Lower leg skin (tissue), 4 donors: ENCODE measurements around the gene CCDC183. TPM values are rescaled to one million over a fixed set of nuclear protein-coding genes. Genes with fewer than 3 reads are reported as not detected.

Experiments used
- DNase-seq, 2 donors: peaks; one replicate each; pipeline ENCODE4 v3.0.0-alpha.2; 2019; ENCODE audit warnings: low spot score in 2 of 2
- H3K4me3 ChIP-seq: fragments of 200-600 bp; sonication (generic); 2 replicates; pipeline ENCODE4 v1.5.1; 2017; ENCODE audit warnings: mild to moderate bottlenecking, low read depth; ENCODE audit not compliant: poor library complexity, severe bottlenecking
- CTCF ChIP-seq, 3 donors: fragments of 450-650 bp; IDR thresholded peaks; one replicate each; pipeline ENCODE4 v1.5.1; 2016; ENCODE audit warnings: antibody characterized with exemption in 3 of 3, mild to moderate bottlenecking in 3 of 3, moderate library complexity in 2 of 3
- POLR2A ChIP-seq, 2 donors: fragments of 450-650 bp; IDR thresholded peaks; one replicate each; pipeline ENCODE4 v1.6.1; 2016 to 2017; ENCODE audit warnings: antibody characterized with exemption in 2 of 2, mild to moderate bottlenecking in 1 of 2, moderate library complexity in 1 of 2
- WGBS, 2 donors: methylation state at CpG; one replicate each; pipeline ENCODE4 v1.1.5; 2018; 5-methylcytosine and 5-hydroxymethylcytosine counted together
- intact Hi-C: fragments of 100-400 bp; cut with DNase I; formaldehyde crosslinking; loops from one replicate; pipeline ENCODE4 v1.15.0; 2023; ENCODE audit warnings: low total_unique reads
- total RNA-seq, 4 donors: library from RNA; depleted of rRNA; stranded (reverse); fragments of >200 nt; gene quantifications; one replicate each; pipeline ENCODE4 v1.1.0, GENCODE V29; 2016

Gene CCDC183
- total RNA-seq, 4 donors from 2014 or later = 0.37 to 9.1 (median 2.0) TPM

GRCh38 chr9:136769710-136770191 is 26.4 kb upstream of the CCDC183 start:
- DNase-seq = no peak
- 15 to 21% methylated on average over 13 to 16 of the region's 16 CpGs for WGBS, 2 donors
- intact Hi-C loops = no loop called here
- TF ChIP-seq POLR2A (IDR thresholded peaks at IDR 0.05) = no peak
- no peak for TF ChIP-seq CTCF (IDR thresholded peaks at IDR 0.05)
- no peak overlapping the region for H3K4me3 ChIP-seq

GRCh38 chr9:136771907-136772415 is 24.2 kb upstream of the CCDC183 start:
- intact Hi-C loops = no loop called here
- H3K4me3 ChIP-seq = no peak overlapping the region
- TF ChIP-seq POLR2A (IDR thresholded peaks at IDR 0.05) = no peak
- TF ChIP-seq CTCF (IDR thresholded peaks at IDR 0.05) = no peak
- 61 to 65% methylated on average over 3 of the region's 3 CpGs for WGBS, 2 donors
- no peak for DNase-seq

GRCh38 chr9:136773386-136774044 is 22.6 kb upstream of the CCDC183 start:
- H3K4me3 ChIP-seq = no peak overlapping the region
- 77 to 88% methylated on average over 7 of the region's 7 CpGs for whole genome bisulfite sequencing, 2 donors
- DNase-seq = no peak
- no peak for TF ChIP-seq POLR2A (IDR thresholded peaks at IDR 0.05)
- no peak for TF ChIP-seq CTCF (IDR thresholded peaks at IDR 0.05)
- intact Hi-C loops = no loop called here

GRCh38 chr9:136774416-136775045 is 21.6 kb upstream of the CCDC183 start:
- 87 to 90% methylated on average over 5 to 12 of the region's 12 CpGs for WGBS, 2 donors
- DNase-seq = no peak
- H3K4me3 ChIP-seq = no peak overlapping the region
- no peak for TF ChIP-seq CTCF (IDR thresholded peaks at IDR 0.05)
- no peak for TF ChIP-seq POLR2A (IDR thresholded peaks at IDR 0.05)
- intact Hi-C loops = no loop called here

- H3K4me3 ChIP-seq = no peak overlapping the region
- DNase-seq = no peak
- 82 to 90% methylated on average over 5 to 6 of the region's 6 CpGs for WGBS, 2 donors
- TF ChIP-seq POLR2A (IDR thresholded peaks at IDR 0.05) (no peak), CTCF (IDR thresholded peaks at IDR 0.05) (no peak)
- intact Hi-C loops = no loop called here
Measured at GRCh38 chr9:136775191-136775590, 20.9 kb upstream of the CCDC183 start.
